HEK293T (cell line): ENCODE results near the gene HAS3.

Experiments used
- CTCF ChIA-PET: fragments of 350-600 bp; formaldehyde crosslinking; extraction: SDS; loops from one replicate; lab custom pipeline; 2021; ENCODE audit warnings: antibody characterized with exemption, inconsistent platforms; lab: Yijun Ruan, JAX
- POLR2A ChIA-PET: fragments of 350-600 bp; formaldehyde crosslinking; extraction: SDS; loops from one replicate; lab custom pipeline; 2020; ENCODE audit warnings: antibody characterized with exemption, inconsistent platforms; lab: Yijun Ruan, JAX
- DNase-seq: peaks from one replicate; pipeline ENCODE4 v3.0.0; 2012; ENCODE audit warnings: mixed read lengths; ENCODE audit errors: extremely low spot score
- ARNT ChIP-seq: fragments of 450-650 bp; IDR thresholded peaks from 2 replicates; pipeline ENCODE4 v1.6.1; 2017; ENCODE audit warnings: mild to moderate bottlenecking
- BHLHE40 ChIP-seq: fragments of 450-650 bp; IDR thresholded peaks from 2 replicates; pipeline ENCODE4 v1.6.1; 2016; ENCODE audit warnings: mild to moderate bottlenecking, moderate library complexity, borderline replicate concordance
- CTBP1 ChIP-seq: fragments of 450-650 bp; IDR thresholded peaks from 2 replicates; pipeline ENCODE4 v1.6.1; 2016; ENCODE audit warnings: borderline replicate concordance
- ELF4 ChIP-seq: fragments of 450-650 bp; IDR thresholded peaks from 2 replicates; pipeline ENCODE4 v1.6.1; 2017; ENCODE audit warnings: antibody characterized with exemption
- FOXA1 ChIP-seq: fragments of 450-650 bp; IDR thresholded peaks from 2 replicates; pipeline ENCODE4 v1.6.1; 2016; ENCODE audit warnings: mild to moderate bottlenecking
- FOXK2 ChIP-seq: fragments of 450-650 bp; IDR thresholded peaks from 2 replicates; pipeline ENCODE4 v1.6.1; 2016; ENCODE audit warnings: mild to moderate bottlenecking
- FOXM1 ChIP-seq: fragments of 450-650 bp; IDR thresholded peaks from 2 replicates; pipeline ENCODE4 v1.6.1; 2017; ENCODE audit warnings: mild to moderate bottlenecking, borderline replicate concordance
- HDGF ChIP-seq: fragments of 450-650 bp; IDR thresholded peaks from 2 replicates; pipeline ENCODE4 v1.6.1; 2017; ENCODE audit warnings: antibody characterized with exemption, borderline replicate concordance
- L3MBTL2 ChIP-seq: fragments of 450-650 bp; conservative IDR thresholded peaks from 2 replicates; pipeline ENCODE4 v1.6.1; 2016; ENCODE audit warnings: mild to moderate bottlenecking
- LEF1 ChIP-seq: fragments of 450-650 bp; IDR thresholded peaks from 2 replicates; pipeline ENCODE4 v1.6.1; 2017; ENCODE audit warnings: mild to moderate bottlenecking, borderline replicate concordance
- NFRKB ChIP-seq: fragments of 450-650 bp; IDR thresholded peaks from 2 replicates; pipeline ENCODE4 v1.6.1; 2016; ENCODE audit warnings: mild to moderate bottlenecking, moderate library complexity
- SP1 ChIP-seq: fragments of 450-650 bp; IDR thresholded peaks from 2 replicates; pipeline ENCODE4 v1.6.1; 2017
- SUZ12 ChIP-seq: fragments of 450-650 bp; IDR thresholded peaks from 2 replicates; pipeline ENCODE4 v1.6.1; 2016; ENCODE audit warnings: mild to moderate bottlenecking
- TARDBP ChIP-seq: fragments of 450-650 bp; IDR thresholded peaks from 2 replicates; pipeline ENCODE4 v1.6.1; 2016
- ZNF384 ChIP-seq: fragments of 450-650 bp; IDR thresholded peaks from 2 replicates; pipeline ENCODE4 v1.6.1; 2016
- TF ChIP-seq, protein P1 (sequence below): fragments of 450-650 bp; IDR thresholded peaks from 2 replicates; pipeline ENCODE4 v1.6.1; 2016

HAS3 gene

DNA sequence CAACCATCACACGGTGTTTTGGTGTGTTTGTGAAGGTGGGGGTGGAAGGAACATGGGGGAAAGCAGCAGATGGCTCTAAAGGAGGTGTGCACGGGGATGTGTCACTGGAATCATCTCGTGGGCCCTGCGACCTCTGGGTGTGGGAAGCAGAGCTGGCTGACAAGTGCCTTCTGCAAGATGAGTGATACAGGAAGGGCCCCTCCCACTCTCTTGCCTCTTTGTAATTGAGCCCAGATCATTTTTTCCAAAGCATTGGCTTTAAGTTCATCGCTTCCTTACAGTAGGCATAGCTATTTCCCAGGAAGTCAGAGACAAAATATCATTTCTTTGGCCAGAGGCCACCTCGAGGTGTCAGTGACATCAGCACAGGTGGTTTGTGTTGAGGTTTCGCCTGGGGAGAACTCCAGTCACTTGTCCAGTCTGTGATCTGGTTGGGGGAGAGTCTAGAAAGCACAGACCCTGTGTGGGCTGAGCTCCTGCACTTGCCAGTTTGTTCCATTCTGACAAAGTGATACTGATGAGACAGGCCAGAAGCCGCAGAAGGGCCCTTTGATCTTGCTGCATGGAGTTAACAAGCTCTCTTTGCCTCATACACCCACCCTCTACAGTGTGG is 60.9 kb downstream of the HAS3 start:
- TF ChIP-seq ELF4 (no peak), ZNF384 (no peak), SUZ12 (no peak), HDGF (no peak), FOXA1 (no peak), CTBP1 (no peak), ARNT (no peak), TARDBP (no peak), L3MBTL2 (no peak), NFRKB (no peak), SP1 (no peak), LEF1 (no peak), FOXM1 (no peak), BHLHE40 (no peak), FOXK2 (no peak)
- TF ChIP-seq, protein P1, sequence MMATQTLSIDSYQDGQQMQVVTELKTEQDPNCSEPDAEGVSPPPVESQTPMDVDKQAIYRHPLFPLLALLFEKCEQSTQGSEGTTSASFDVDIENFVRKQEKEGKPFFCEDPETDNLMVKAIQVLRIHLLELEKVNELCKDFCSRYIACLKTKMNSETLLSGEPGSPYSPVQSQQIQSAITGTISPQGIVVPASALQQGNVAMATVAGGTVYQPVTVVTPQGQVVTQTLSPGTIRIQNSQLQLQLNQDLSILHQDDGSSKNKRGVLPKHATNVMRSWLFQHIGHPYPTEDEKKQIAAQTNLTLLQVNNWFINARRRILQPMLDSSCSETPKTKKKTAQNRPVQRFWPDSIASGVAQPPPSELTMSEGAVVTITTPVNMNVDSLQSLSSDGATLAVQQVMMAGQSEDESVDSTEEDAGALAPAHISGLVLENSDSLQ = no peak
- no peak for DNase-seq
- CTCF ChIA-PET = no interaction called here
- POLR2A ChIA-PET = no interaction called here

DNA sequence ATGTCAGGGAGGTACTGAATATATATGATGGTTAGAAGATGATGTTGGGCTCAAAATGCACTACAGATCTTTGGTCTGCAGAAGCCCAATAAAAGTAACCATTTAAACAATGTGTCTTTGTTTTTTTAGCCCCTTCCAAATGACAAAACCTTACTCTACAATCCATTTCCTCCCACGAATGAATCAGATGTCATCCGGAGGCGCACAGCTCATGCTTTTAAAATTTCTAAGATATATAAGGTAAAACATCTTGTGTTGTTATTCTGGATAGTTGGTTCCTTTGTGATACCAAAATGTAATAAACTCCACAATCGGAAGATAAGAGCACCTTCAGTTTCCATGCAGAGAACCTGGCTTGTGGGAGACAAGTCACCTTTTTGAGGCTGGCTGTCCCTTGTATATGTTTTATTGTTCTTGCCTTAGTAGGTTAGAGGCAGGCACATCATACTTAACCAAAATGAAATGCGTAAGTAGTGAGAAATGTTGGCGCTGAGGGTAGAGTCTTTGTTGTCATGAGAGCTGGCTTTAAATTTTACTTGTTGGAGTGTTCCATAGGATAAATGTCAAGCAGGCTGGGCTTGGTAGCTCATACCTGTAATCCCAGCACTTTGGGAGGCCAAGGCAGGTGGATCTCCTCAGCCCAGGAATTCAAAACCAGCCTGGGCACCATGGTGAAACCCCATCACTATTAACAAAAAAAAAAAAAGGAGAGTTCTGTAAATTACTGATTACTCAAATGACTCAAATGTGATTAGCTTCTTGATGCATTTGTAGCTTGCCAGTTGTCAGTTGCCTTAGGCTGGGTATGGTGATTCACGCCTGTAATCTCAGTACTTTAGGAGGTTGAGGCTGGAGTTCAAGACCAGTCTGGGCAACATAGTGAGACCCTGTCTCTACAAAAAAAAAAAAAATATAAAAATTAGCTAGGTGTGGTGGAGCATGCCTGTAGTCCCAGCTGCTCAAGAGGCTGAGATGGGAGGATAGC is 61.8 kb downstream of the HAS3 start:
- CTCF ChIA-PET = no interaction called here
- POLR2A ChIA-PET = no interaction called here
- TF ChIP-seq FOXM1 (no peak), ZNF384 (no peak), L3MBTL2 (no peak), SUZ12 (no peak), TARDBP (no peak), NFRKB (no peak), FOXA1 (no peak), HDGF (no peak), LEF1 (no peak), CTBP1 (no peak), BHLHE40 (no peak), FOXK2 (no peak), SP1 (no peak), ARNT (no peak), ELF4 (no peak)
- TF ChIP-seq, protein P1 = no peak
- DNase-seq = no peak
